Sigmoid colon (tissue), 3 donors: ENCODE data around the gene RAB11FIP3.

ENCODE experiments used
- CTCF ChIP-seq, 4 experiments: fragments of 450-650 bp in 3 of 4; fragments of 200-600 bp in 1 of 4; IDR thresholded peaks; one replicate each; pipeline ENCODE4 v1.5.1; 2016 to 2019; ENCODE audit warnings: antibody characterized with exemption in 4 of 4, mild to moderate bottlenecking in 3 of 4, moderate library complexity in 2 of 4
- POLR2A ChIP-seq, 2 donors: fragments of 450-650 bp; IDR thresholded peaks; one replicate each; pipeline ENCODE4 v1.6.1; 2016; ENCODE audit warnings: antibody characterized with exemption in 2 of 2, mild to moderate bottlenecking in 2 of 2, moderate library complexity in 2 of 2

DNA sequence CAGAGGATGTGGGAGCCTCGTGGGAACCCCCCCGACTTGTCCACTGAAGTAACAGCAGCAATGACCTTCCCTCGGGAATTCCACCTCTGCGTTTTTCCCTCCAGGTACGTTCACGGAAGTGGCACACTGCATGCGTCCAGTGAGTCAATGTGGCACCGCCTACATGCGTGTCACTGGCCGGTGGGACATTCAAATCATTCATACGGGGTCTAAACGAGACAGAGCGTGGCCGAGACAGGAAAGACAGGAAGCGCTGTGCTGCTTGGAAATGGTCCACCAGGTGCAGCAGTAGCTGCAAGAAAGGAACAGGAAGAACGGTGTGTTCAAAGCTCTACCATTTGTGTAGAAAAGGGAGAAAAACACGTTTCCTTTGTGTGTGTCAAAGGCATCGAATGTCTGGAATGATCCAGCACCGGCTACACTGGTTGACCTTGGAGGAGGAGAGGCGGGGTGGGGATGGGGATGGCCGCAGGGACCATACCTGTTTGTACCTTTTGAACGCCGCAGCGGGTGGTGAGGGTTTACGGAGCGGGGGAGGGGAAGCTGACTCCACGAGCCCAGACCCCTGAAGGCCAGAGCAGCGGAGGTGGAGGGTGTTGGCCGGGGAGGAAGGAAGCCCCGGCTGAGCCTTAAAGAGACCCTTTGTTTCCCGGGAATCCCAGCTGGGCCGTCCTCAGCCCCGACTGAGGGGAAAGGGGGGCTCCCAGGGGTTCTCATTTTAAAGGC, 42.0 kb upstream of the RAB11FIP3 start:
- TF ChIP-seq POLR2A (IDR thresholded peaks at IDR 0.05) (no peak), CTCF (IDR thresholded peaks at IDR 0.05) (no peak)
